Neural progenitor cell (in vitro differentiated cells): Measurements from ENCODE around the gene CCDC152. TPM values are rescaled to one million over a fixed set of nuclear protein-coding genes. Genes with fewer than 3 reads are reported as not detected.
"Not testable (repeated sequence)": the region's sequence is repeated elsewhere in the genome, so short reads cannot be mapped to it uniquely, and the experiment has no call there.

Source experiments
- DNase-seq: peaks from one replicate; pipeline ENCODE4 v3.0.0-alpha.2; 2016; ENCODE audit warnings: low spot score
- H2AFZ ChIP-seq: fragments of 200-600 bp; sonication (generic); replicated peaks from 2 replicates; pipeline ENCODE4 v1.6.1; 2016; ENCODE audit warnings: antibody characterized with exemption
- H3F3A ChIP-seq: fragments of 200-600 bp; sonication (generic); 2 replicates; pipeline ENCODE4 v1.6.1; 2016; ENCODE audit warnings: antibody characterized with exemption, low read depth
- H3K27ac ChIP-seq: fragments of 200-600 bp; sonication (generic); 2 replicates; pipeline ENCODE4 v1.5.1; 2016; ENCODE audit warnings: mild to moderate bottlenecking
- H3K27me3 ChIP-seq: fragments of 200-600 bp; sonication (generic); 2 replicates; pipeline ENCODE4 v1.6.1; 2016; ENCODE audit warnings: mild to moderate bottlenecking, moderate library complexity
- H3K36me3 ChIP-seq: fragments of 200-600 bp; sonication (generic); 2 replicates; pipeline ENCODE4 v1.5.1; 2016
- H3K4me1 ChIP-seq: fragments of 200-600 bp; sonication (generic); 2 replicates; pipeline ENCODE4 v1.6.1; 2016; ENCODE audit warnings: mixed run types
- H3K4me2 ChIP-seq: fragments of 200-600 bp; sonication (generic); 2 replicates; pipeline ENCODE4 v1.6.1; 2016
- H3K4me3 ChIP-seq: fragments of 200-600 bp; sonication (generic); 2 replicates; pipeline ENCODE4 v1.5.1; 2016
- H3K79me2 ChIP-seq: fragments of 200-600 bp; sonication (generic); 2 replicates; pipeline ENCODE4 v1.6.1; 2016; ENCODE audit warnings: low read depth
- H3K9ac ChIP-seq: fragments of 200-600 bp; sonication (generic); 2 replicates; pipeline ENCODE4 v1.6.1; 2016
- H3K9me3 ChIP-seq: fragments of 200-600 bp; sonication (generic); 2 replicates; pipeline ENCODE4 v1.5.1; 2016; ENCODE audit warnings: low read depth
- H4K20me1 ChIP-seq: fragments of 200-600 bp; sonication (generic); 2 replicates; pipeline ENCODE4 v1.6.1; 2016; ENCODE audit warnings: low read depth
- H3K27ac Mint-ChIP-seq: 3 replicates; pipeline ENCODE4 v1.8.0; 2021; ENCODE audit warnings: mixed read lengths
- H3K27me3 Mint-ChIP-seq: 2 replicates; pipeline ENCODE4 v1.8.0; 2022; ENCODE audit warnings: low read depth, mild to moderate bottlenecking, inconsistent platforms, moderate library complexity, mixed read lengths; ENCODE audit not compliant: insufficient read depth
- H3K36me3 Mint-ChIP-seq: 3 replicates; pipeline ENCODE4 v1.8.0; 2021; ENCODE audit warnings: mixed read lengths
- H3K4me1 Mint-ChIP-seq: 3 replicates; pipeline ENCODE4 v1.8.0; 2021; ENCODE audit warnings: mixed read lengths
- H3K4me3 Mint-ChIP-seq: 3 replicates; pipeline ENCODE4 v1.8.0; 2021; ENCODE audit warnings: mild to moderate bottlenecking, moderate library complexity, mixed read lengths
- H3K9me3 Mint-ChIP-seq: 3 replicates; pipeline ENCODE4 v1.8.0; 2020; ENCODE audit warnings: mixed read lengths
- EZH2 ChIP-seq: fragments of 200-600 bp; sonication (generic); IDR thresholded peaks from 2 replicates; pipeline ENCODE4 v1.6.1; 2017; ENCODE audit warnings: antibody characterized with exemption, mild to moderate bottlenecking, moderate library complexity
- EZH2phosphoT487 ChIP-seq: fragments of 200-600 bp; sonication (generic); IDR thresholded peaks from 2 replicates; pipeline ENCODE4 v1.6.1; 2017; ENCODE audit warnings: antibody characterized with exemption
- total RNA-seq: library from RNA; depleted of rRNA; stranded (reverse); fragments of >200 nt; gene quantifications from 2 replicates; pipeline ENCODE4 v1.2.3, GENCODE V29; 2015; ENCODE audit warnings: low replicate concordance
- TF ChIP-seq, protein P1 (sequence below): fragments of 200-600 bp; sonication (generic); IDR thresholded peaks from 2 replicates; pipeline ENCODE4 v1.5.1; 2017; ENCODE audit warnings: antibody characterized with exemption, mild to moderate bottlenecking

Gene CCDC152
- total RNA-seq, 1 donor from 2014 or later, result 23.9 TPM

DNA sequence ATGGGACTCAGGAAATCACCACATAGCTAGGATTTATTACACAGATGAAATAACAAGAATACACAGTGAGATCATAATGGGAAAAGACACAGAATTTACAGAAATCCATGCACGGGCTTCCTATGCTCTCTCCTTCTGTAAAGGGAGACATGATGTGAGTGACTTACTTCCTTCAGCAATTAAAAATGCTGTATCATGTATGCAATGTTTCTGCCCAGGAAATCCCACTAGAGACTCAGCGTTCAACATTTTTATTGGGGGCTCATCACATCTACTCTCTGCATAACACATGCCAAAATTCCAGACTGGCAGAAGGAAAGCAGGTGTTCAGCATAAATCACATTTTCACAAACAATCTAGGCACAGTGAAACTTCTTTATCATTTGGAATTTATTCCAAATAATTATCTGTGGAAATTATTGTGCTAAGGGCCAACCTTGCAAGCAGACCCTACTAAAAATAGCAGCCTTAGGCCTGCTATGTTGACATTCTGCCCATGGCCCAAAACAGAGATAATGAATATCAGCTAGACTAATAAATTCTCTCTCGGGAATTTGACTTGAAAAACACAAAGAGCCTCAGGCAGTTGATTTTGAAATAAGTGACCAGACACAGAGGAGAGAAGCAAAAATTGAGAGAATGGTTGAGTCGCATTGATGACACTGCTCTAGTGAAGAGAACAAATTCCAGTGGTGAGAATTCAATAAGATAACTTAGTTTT, 86.5 kb downstream of the CCDC152 start:
- no peaks in the 10 kb centered on the region for H3K36me3 Mint-ChIP-seq
- DNase-seq, result no peak
- H3K4me2 ChIP-seq, result no peak overlapping the region

DNA sequence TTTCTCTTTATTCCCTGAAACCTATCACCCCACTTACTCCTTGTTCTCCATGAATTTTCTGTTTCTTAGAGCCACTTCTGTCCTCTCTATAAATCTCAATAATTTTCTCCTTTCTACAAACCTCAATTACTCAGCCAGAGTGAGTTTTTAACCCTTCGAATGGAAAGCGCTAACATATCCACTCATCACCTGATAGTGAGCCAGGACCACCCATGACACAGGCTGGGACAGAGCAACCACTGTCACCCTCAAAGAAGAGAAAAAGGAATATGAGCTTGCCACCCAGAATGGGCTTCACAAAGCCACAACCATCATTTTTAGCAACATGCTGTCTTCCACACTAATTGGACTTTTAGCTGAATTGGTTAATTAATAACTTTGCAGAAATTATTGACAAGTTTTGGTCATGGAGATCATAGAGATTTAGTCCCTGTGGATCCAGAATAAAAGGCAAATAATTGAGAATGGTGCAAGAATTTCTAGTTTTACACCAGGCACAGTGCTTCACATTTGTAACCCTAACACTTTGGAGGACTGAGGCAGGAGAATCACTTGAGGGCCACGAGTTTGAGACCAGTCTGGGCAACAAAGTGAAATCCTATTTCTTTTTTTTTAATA, 87.2 kb downstream of the CCDC152 start:
- Histone ChIP-seq H3K9me3 (no peaks in the 10 kb centered on the region), H4K20me1 (no peaks in the 10 kb centered on the region), H3K4me2 (no peak overlapping the region), H3K4me1 (no peaks in the 10 kb centered on the region), H2AFZ (no peak overlapping the region), H3K36me3 (no peaks in the 10 kb centered on the region), H3K27me3 (no peaks in the 10 kb centered on the region), H3K27ac (no peak overlapping the region), H3K4me3 (no peak overlapping the region), H3K9ac (no peak overlapping the region), H3F3A (no peaks in the 10 kb centered on the region), H3K79me2 (no peaks in the 10 kb centered on the region)
- no peak overlapping the region for H3K27ac Mint-ChIP-seq
- no peak for DNase-seq
- peaks cover 6% of the 10 kb centered on the region for H3K27me3 Mint-ChIP-seq
- H3K4me3 Mint-ChIP-seq, result no peak overlapping the region
- H3K9me3 Mint-ChIP-seq, result peaks cover 2% of the 10 kb centered on the region
- TF ChIP-seq, protein P1, sequence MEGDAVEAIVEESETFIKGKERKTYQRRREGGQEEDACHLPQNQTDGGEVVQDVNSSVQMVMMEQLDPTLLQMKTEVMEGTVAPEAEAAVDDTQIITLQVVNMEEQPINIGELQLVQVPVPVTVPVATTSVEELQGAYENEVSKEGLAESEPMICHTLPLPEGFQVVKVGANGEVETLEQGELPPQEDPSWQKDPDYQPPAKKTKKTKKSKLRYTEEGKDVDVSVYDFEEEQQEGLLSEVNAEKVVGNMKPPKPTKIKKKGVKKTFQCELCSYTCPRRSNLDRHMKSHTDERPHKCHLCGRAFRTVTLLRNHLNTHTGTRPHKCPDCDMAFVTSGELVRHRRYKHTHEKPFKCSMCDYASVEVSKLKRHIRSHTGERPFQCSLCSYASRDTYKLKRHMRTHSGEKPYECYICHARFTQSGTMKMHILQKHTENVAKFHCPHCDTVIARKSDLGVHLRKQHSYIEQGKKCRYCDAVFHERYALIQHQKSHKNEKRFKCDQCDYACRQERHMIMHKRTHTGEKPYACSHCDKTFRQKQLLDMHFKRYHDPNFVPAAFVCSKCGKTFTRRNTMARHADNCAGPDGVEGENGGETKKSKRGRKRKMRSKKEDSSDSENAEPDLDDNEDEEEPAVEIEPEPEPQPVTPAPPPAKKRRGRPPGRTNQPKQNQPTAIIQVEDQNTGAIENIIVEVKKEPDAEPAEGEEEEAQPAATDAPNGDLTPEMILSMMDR, result no peak
- TF ChIP-seq EZH2 (no peak), EZH2phosphoT487 (no peak)
- H3K4me1 Mint-ChIP-seq, result no peaks in the 10 kb centered on the region
- no peaks in the 10 kb centered on the region for H3K36me3 Mint-ChIP-seq

More for the DNA sequence above, 86.5 kb downstream of the CCDC152 start:
- TF ChIP-seq EZH2phosphoT487 (no peak), EZH2 (no peak)
- TF ChIP-seq, protein P1, result no peak
- H3K4me1 Mint-ChIP-seq, result no peaks in the 10 kb centered on the region
- H3K79me2 ChIP-seq, result no peaks in the 10 kb centered on the region
- H3K4me3 Mint-ChIP-seq, result no peak overlapping the region
- H3F3A ChIP-seq, result no peaks in the 10 kb centered on the region
- no peaks in the 10 kb centered on the region for H3K27me3 ChIP-seq
- H3K9ac ChIP-seq, result no peak overlapping the region
- H3K4me1 ChIP-seq, result no peaks in the 10 kb centered on the region
- no peaks in the 10 kb centered on the region for H4K20me1 ChIP-seq
- no peak overlapping the region for H2AFZ ChIP-seq
- no peak overlapping the region for H3K27ac Mint-ChIP-seq
- H3K4me3 ChIP-seq, result no peak overlapping the region
- peaks cover 2% of the 10 kb centered on the region for H3K9me3 Mint-ChIP-seq
- H3K36me3 ChIP-seq, result no peaks in the 10 kb centered on the region
- no peaks in the 10 kb centered on the region for H3K9me3 ChIP-seq
- peaks cover 8% of the 10 kb centered on the region for H3K27me3 Mint-ChIP-seq
- H3K27ac ChIP-seq, result no peak overlapping the region

DNA sequence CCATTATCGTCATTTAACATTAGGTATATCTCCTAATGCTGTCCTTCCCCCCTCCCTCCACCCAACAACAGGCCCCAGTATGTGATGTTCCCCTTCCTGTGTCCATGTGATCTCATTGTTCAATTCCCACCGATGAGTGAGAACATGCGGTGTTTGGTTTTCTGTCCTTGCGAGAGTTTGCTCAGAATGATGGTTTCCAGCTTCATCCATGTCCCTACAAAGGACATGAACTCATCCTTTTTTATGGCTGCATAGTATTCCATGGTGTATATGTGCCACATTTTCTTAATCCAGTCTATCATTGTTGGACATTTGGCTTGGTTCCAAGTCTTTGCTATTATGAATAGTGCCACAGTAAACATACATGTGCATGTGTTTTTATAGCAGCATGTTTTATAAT, 87.8 kb downstream of the CCDC152 start:
- not testable (repeated sequence) for H3K4me3 Mint-ChIP-seq, H3K27me3 ChIP-seq, H3K27ac Mint-ChIP-seq, H3K27me3 Mint-ChIP-seq, H3K79me2 ChIP-seq, H3F3A ChIP-seq, H3K4me3 ChIP-seq, H3K36me3 ChIP-seq, DNase-seq, H3K9me3 Mint-ChIP-seq, H3K36me3 Mint-ChIP-seq, H3K4me2 ChIP-seq, H3K9me3 ChIP-seq, H3K4me1 Mint-ChIP-seq, H3K27ac ChIP-seq, H3K4me1 ChIP-seq, H2AFZ ChIP-seq, H3K9ac ChIP-seq, H4K20me1 ChIP-seq

DNA sequence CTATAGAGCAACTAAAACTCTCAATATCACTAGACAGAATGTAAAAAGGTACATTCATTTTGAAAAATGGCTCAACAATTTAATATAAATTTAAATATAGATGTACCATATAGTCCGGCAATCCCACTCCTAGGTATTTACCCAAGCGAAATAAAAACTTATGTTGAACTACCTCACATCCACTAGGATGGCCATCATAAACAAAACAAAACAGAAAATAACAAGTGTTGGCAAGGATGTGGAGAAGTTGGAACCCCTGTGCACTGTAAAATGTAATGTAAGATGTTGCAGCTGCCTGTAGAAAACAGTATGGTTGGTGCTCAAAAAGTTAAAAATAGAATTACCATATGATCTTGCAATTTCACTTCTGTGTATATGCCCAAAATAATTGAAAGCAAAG, 91.9 kb downstream of the CCDC152 start:
- no peaks in the 10 kb centered on the region for H3K9me3 ChIP-seq
- DNase-seq, result no peak
- no peaks in the 10 kb centered on the region for H3K4me1 ChIP-seq
- H3K4me2 ChIP-seq, result no peak overlapping the region
- no peaks in the 10 kb centered on the region for H4K20me1 ChIP-seq
- H3K27me3 ChIP-seq, result no peaks in the 10 kb centered on the region
- H3K36me3 ChIP-seq, result no peaks in the 10 kb centered on the region
- H3K79me2 ChIP-seq, result no peaks in the 10 kb centered on the region
- H3K9ac ChIP-seq, result no peak overlapping the region
- Mint-ChIP-seq H3K4me3 (no peak overlapping the region), H3K36me3 (no peaks in the 10 kb centered on the region), H3K4me1 (no peaks in the 10 kb centered on the region), H3K27ac (no peak overlapping the region), H3K9me3 (peaks cover 2% of the 10 kb centered on the region), H3K27me3 (peaks cover 2% of the 10 kb centered on the region)
- no peaks in the 10 kb centered on the region for H3F3A ChIP-seq
- TF ChIP-seq EZH2 (no peak), EZH2phosphoT487 (no peak)
- TF ChIP-seq, protein P1, result no peak
- H3K27ac ChIP-seq, result no peak overlapping the region
- no peak overlapping the region for H3K4me3 ChIP-seq
- no peak overlapping the region for H2AFZ ChIP-seq
